H1 (cell line): ENCODE data around the gene BRMS1. TPM values are rescaled to one million over a fixed set of nuclear protein-coding genes. Genes with fewer than 3 reads are reported as not detected.

Source experiments
- CTCF ChIA-PET: fragments of 300-600 bp; sonication (Branson Sonifier 250); formaldehyde crosslinking; loops from one replicate; lab custom pipeline; 2021; ENCODE audit not compliant: partially characterized antibody; lab: Charles Lee
- POLR2A ChIA-PET: fragments of 300-600 bp; sonication (Branson Sonifier 250); formaldehyde crosslinking; loops from one replicate; lab custom pipeline; 2021; ENCODE audit warnings: inconsistent platforms; ENCODE audit not compliant: partially characterized antibody; lab: Charles Lee
- DNase-seq, 2 experiments: peaks; one replicate each; pipeline versions ENCODE4 v3.0.0 to v3.0.0-alpha.2; 2010 to 2022; ENCODE audit warnings: low spot score in 2 of 2, low read depth in 1 of 2, mixed read lengths in 1 of 2
- FAIRE-seq: peaks from 2 replicates; lab custom pipeline; 2011; peaks lifted over from hg19 to GRCh38; lab: Jason Lieb, UNC
- H2AFZ ChIP-seq: 2 replicates; pipeline ENCODE4 v1.8.1; 2012; ENCODE audit warnings: low read length, inconsistent platforms
- H2AK5ac ChIP-seq: 2 replicates; pipeline ENCODE4 v1.6.1; 2013; ENCODE audit warnings: low read depth, low read length
- H2BK120ac ChIP-seq: replicated peaks from 2 replicates; pipeline ENCODE3; 2013; ENCODE audit warnings: low read depth, low read length, inconsistent platforms
- H2BK12ac ChIP-seq: 2 replicates; pipeline ENCODE4 v1.6.1; 2013; ENCODE audit warnings: low read depth, low read length
- H2BK15ac ChIP-seq: 2 replicates; pipeline ENCODE4 v1.6.1; 2013; ENCODE audit warnings: low read length
- H2BK20ac ChIP-seq: 2 replicates; pipeline ENCODE4 v1.6.1; 2013; ENCODE audit warnings: low read length
- H2BK5ac ChIP-seq: 2 replicates; pipeline ENCODE4 v1.6.1; 2013; ENCODE audit warnings: low read depth, low read length
- H3K14ac ChIP-seq: 2 replicates; pipeline ENCODE4 v1.6.1; 2013; ENCODE audit warnings: inconsistent platforms; ENCODE audit not compliant: insufficient read length
- H3K18ac ChIP-seq: 2 replicates; pipeline ENCODE4 v1.6.1; 2013; ENCODE audit warnings: low read length; ENCODE audit errors: extremely low read depth
- H3K23ac ChIP-seq: 2 replicates; pipeline ENCODE4 v1.6.1; 2013; ENCODE audit warnings: inconsistent platforms; ENCODE audit not compliant: insufficient read length
- H3K23me2 ChIP-seq: 2 replicates; pipeline ENCODE4 v1.6.1; 2013; ENCODE audit warnings: low read depth, low read length
- H3K27ac ChIP-seq: 2 replicates; pipeline ENCODE4 v1.6.1; 2011; ENCODE audit warnings: low read depth, low read length, inconsistent platforms
- H3K27me3 ChIP-seq, 4 experiments: replicated peaks in 1 of 4; 1 replicate in 1 of 4; 2 replicates in 3 of 4; pipeline versions ENCODE4 v1.6.1 to v1.8.1; 2011 to 2013; ENCODE audit warnings: low read length in 3 of 4, mild to moderate bottlenecking in 3 of 4, inconsistent platforms in 2 of 4, mixed read lengths in 2 of 4, moderate library complexity in 1 of 4; ENCODE audit not compliant: control insufficient read depth in 3 of 4, insufficient read depth in 3 of 4; ENCODE audit errors: extremely low read depth in 1 of 4
- H3K36me3 ChIP-seq, 4 experiments: 2 replicates each; pipeline versions ENCODE4 v1.6.1 to v1.8.1; 2011 to 2013; ENCODE audit warnings: mild to moderate bottlenecking in 4 of 4, low read length in 3 of 4, moderate library complexity in 2 of 4, control low read depth in 1 of 4, inconsistent platforms in 1 of 4; ENCODE audit not compliant: insufficient read depth in 4 of 4, control insufficient read depth in 2 of 4
- H3K4ac ChIP-seq: replicated peaks from 2 replicates; pipeline ENCODE3; 2013; ENCODE audit warnings: low read length, low read depth, mixed read lengths, inconsistent platforms; ENCODE audit not compliant: insufficient read length
- H3K4me1 ChIP-seq, 4 experiments: replicated peaks in 1 of 4; 1 replicate in 1 of 4; 2 replicates in 3 of 4; pipeline versions ENCODE4 v1.6.1 to v1.8.1; 2011 to 2013; ENCODE audit warnings: low read length in 3 of 4, inconsistent platforms in 2 of 4, mixed read lengths in 1 of 4; ENCODE audit not compliant: insufficient read depth in 4 of 4, control insufficient read depth in 3 of 4
- H3K4me2 ChIP-seq, 2 experiments: 2 replicates each; pipeline versions ENCODE4 v1.6.1 to v1.8.1; 2011 to 2013; ENCODE audit warnings: low read depth in 2 of 2, low read length in 2 of 2, control low read depth in 1 of 2, inconsistent platforms in 1 of 2, mild to moderate bottlenecking in 1 of 2; ENCODE audit not compliant: insufficient read depth in 1 of 2
- H3K4me3 ChIP-seq, 4 experiments: fragments of 200-600, 300-600 bp in 1 of 4; sonication (generic), shearing (Covaris generic), sonication (Bioruptor Twin) in 1 of 4; 2 replicates each; pipeline versions ENCODE4 v1.5.1 to v1.8.1; 2011 to 2016; ENCODE audit warnings: low read length in 4 of 4, low read depth in 3 of 4, control low read depth in 2 of 4, inconsistent platforms in 2 of 4, mild to moderate bottlenecking in 2 of 4, mixed read lengths in 1 of 4, moderate library complexity in 1 of 4; ENCODE audit not compliant: insufficient read depth in 2 of 4; ENCODE audit errors: extremely low read depth in 1 of 4
- H3K56ac ChIP-seq: replicated peaks from 2 replicates; pipeline ENCODE3; 2013; ENCODE audit warnings: low read depth, mild to moderate bottlenecking, mixed read lengths, low read length, inconsistent platforms; ENCODE audit not compliant: insufficient read length
- H3K79me1 ChIP-seq: 2 replicates; pipeline ENCODE4 v1.6.1; 2013; ENCODE audit warnings: low read depth, low read length, control low read depth
- H3K79me2 ChIP-seq, 2 experiments: 2 replicates each; pipeline versions ENCODE4 v1.6.1 to v1.8.1; 2012 to 2013; ENCODE audit warnings: low read length in 2 of 2, mild to moderate bottlenecking in 2 of 2, inconsistent platforms in 1 of 2; ENCODE audit not compliant: insufficient read depth in 2 of 2, control insufficient read depth in 1 of 2
- H3K9ac ChIP-seq, 4 experiments: replicated peaks in 1 of 4; 1 replicate in 1 of 4; 2 replicates in 3 of 4; pipeline versions ENCODE4 v1.6.1 to v1.8.1; 2011 to 2013; ENCODE audit warnings: low read depth in 3 of 4, low read length in 3 of 4, control low read depth in 2 of 4, mild to moderate bottlenecking in 2 of 4, moderate library complexity in 2 of 4, inconsistent platforms in 1 of 4; ENCODE audit errors: extremely low read depth in 1 of 4
- H3K9me3 ChIP-seq, 2 experiments: 2 replicates each; pipeline versions ENCODE4 v1.6.1 to v1.8.1; 2012 to 2013; ENCODE audit warnings: mild to moderate bottlenecking in 2 of 2, moderate library complexity in 2 of 2, control low read depth in 1 of 2, inconsistent platforms in 1 of 2, low read depth in 1 of 2, low read length in 1 of 2, mixed read lengths in 1 of 2; ENCODE audit not compliant: insufficient read depth in 2 of 2
- H4K20me1 ChIP-seq, 2 experiments: replicated peaks in 1 of 2; 2 replicates each; pipeline versions ENCODE3 to v1.8.1; 2011 to 2013; ENCODE audit warnings: inconsistent platforms in 2 of 2, low read length in 2 of 2, mild to moderate bottlenecking in 1 of 2; ENCODE audit not compliant: insufficient read depth in 2 of 2, control insufficient read depth in 1 of 2
- H4K5ac ChIP-seq: 2 replicates; pipeline ENCODE4 v1.6.1; 2013; ENCODE audit warnings: low read length, low read depth, mixed read lengths, inconsistent platforms; ENCODE audit not compliant: insufficient read length
- H4K8ac ChIP-seq: 2 replicates; pipeline ENCODE4 v1.8.0; 2013; ENCODE audit warnings: mild to moderate bottlenecking, moderate library complexity, low read length, inconsistent platforms; ENCODE audit not compliant: insufficient read depth; ENCODE audit errors: extremely low read depth
- H4K91ac ChIP-seq: replicated peaks from 2 replicates; pipeline ENCODE3; 2013; ENCODE audit warnings: low read length, mixed read lengths, inconsistent platforms; ENCODE audit not compliant: insufficient read length
- CHD2 ChIP-seq: IDR thresholded peaks from 2 replicates; pipeline ENCODE4 v1.6.1; 2012; ENCODE audit warnings: low read length, improper control_type of control experiment
- POLR2AphosphoS5 ChIP-seq: IDR thresholded peaks from 2 replicates; pipeline ENCODE4 v1.6.1; 2011; ENCODE audit warnings: low read depth, low read length
- WGBS, 2 experiments: shearing (Covaris generic) in 1 of 2; methylation state at CpG; one replicate each; pipeline versions ENCODE4 v1.1.6 to v1.1.7; 2013 to 2015; ENCODE audit warnings: low lambda C conversion rate in 2 of 2, mixed read lengths in 2 of 2, inconsistent platforms in 1 of 2, low coverage in 1 of 2, missing lambda C conversion rate in 1 of 2; ENCODE audit not compliant: insufficient replicate concordance in 2 of 2, insufficient coverage in 1 of 2, insufficient read length in 1 of 2; ENCODE audit errors: extremely low coverage in 1 of 2, missing lambda C conversion rate in 1 of 2; 5-methylcytosine and 5-hydroxymethylcytosine counted together
- polyA plus RNA-seq, 7 experiments: library from polyadenylated mRNA; depleted of rRNA in 3 of 7; stranded (reverse) in 5 of 7; unstranded in 2 of 7; fragments of >200 nt in 5 of 7; fragments of 200-250 nt in 2 of 7; gene quantifications; 1 replicate in 5 of 7; 2 replicates in 1 of 7; 4 replicates in 1 of 7; pipeline versions ENCODE4 v1.2.1 to v1.2.3, GENCODE V29; 2011 to 2013; ENCODE audit warnings: missing spikeins in 2 of 7, mixed read lengths in 2 of 7
- total RNA-seq: library from RNA; stranded (reverse); fragmentation: NEBNext Ultra II Directional; extraction: Animal tissue kit (Norgen Biotek cat#: 25700); gene quantifications from 2 replicates; pipeline ENCODE4 v1.2.1, GENCODE V29; 2021

The BRMS1 gene
- total and polyA plus RNA-seq, 2 of the 8 experiments (the other 6 are each of a cell fraction or from before 2014, with no cell fraction given) = 39.2 to 46.1 TPM

DNA sequence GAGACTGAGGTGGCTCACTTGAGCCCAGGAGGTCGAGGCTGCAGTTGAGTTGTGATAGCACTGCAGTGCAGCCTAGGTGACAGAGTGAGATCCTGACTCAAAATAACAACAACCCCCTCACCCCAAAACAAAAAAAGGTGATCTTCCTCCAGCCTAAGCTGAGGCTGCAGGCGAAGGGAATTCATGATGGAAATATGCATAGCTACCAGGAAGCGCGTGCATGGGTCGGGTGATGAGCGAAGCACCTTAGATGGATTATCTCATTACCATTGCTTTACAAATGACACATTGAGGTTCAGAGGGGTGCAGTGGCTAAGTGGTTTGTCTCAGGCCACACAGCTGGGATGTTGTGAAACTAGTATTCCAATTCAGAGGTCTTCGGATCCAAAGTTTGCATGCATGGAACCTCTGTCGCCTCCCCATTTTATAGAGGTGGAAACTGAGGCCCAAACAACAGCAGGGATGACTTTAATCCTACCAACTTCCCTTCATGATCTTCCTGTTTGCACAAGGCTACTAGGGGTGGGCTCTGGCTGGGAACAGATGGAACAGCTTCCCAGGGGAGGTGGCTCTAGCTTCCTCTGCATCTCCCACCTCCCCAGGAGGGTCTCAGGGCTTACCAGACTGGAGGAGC lies 22.1 kb upstream of the BRMS1 start:
- Histone ChIP-seq H2BK120ac (no peak overlapping the region), H4K5ac (no peak overlapping the region), H3K27ac (no peak overlapping the region), H3K56ac (no peak overlapping the region), H3K9me3 (no peaks in the 10 kb centered on the region), H3K9ac (no peak overlapping the region), H3K4me3 (no peak overlapping the region), H3K27me3 (no peaks in the 10 kb centered on the region), H3K79me1 (peaks cover 9% of the 10 kb centered on the region; the same call in 1 of the 2 replicates), H2AK5ac (no peak overlapping the region), H2BK5ac (no peak overlapping the region), H3K18ac (no peak overlapping the region), H2BK20ac (no peak overlapping the region), H3K36me3 (peaks cover 26 to 64% (median 60%) of the 10 kb centered on the region in 4 experiments), H3K79me2 (peaks cover 0 to 16% of the 10 kb centered on the region in 2 experiments; a peak in 2 of 4 replicates), H3K23ac (no peak overlapping the region), H3K14ac (no peak overlapping the region), H3K4ac (no peak overlapping the region), H3K4me2 (no peak overlapping the region), H4K20me1 (peaks cover 11 to 39% of the 10 kb centered on the region in 2 experiments), H3K23me2 (peaks cover 7% of the 10 kb centered on the region; the same call in 1 of the 2 replicates), H2BK15ac (no peak overlapping the region), H2BK12ac (no peak overlapping the region), H4K8ac (no peak overlapping the region), H2AFZ (no peak overlapping the region), H4K91ac (no peak overlapping the region), H3K4me1 (peaks cover 0 to 8% (median 7%) of the 10 kb centered on the region in 4 experiments; a peak in 6 of 7 replicates)
- TF ChIP-seq POLR2AphosphoS5 (peak; percentile 11; the same call in 1 of the 2 replicates), CHD2 (no peak)
- 98% methylated on average over 8 of the region's 8 CpGs; no CpG with 5 or more reads in 1 of the 2 experiments for WGBS, 2 experiments
- POLR2A ChIA-PET = interaction anchor here (0.6 to 28.0 kb wide), 9 partner anchors 10 to 1094 kb away, joined by 3 to 487 read pairs (median 3); partner anchors contain the start of genes B4GAT1, BRMS1 and CD248
- DNase-seq (no peak), FAIRE-seq (no peak)
- CTCF ChIA-PET = interaction anchor here (1.2 to 4.4 kb wide), 5 partner anchors 19 to 52 kb away, joined by 3 to 39 read pairs (median 16); partner anchors contain the start of genes B4GAT1 and BRMS1
